GM18867 (cell line): ENCODE data around the gene EXOC1L.
A peak's percentile ranks its signal among the peaks of the same experiment; 100 is the strongest.
"Not testable (repeated sequence)": the region's sequence is repeated elsewhere in the genome, so short reads cannot be mapped to it uniquely, and the experiment has no call there.

Experiments
- ATAC-seq: cut with Tn5 transposase; IDR thresholded peaks from one replicate; pipeline ENCODE4 v1.9.1; 2021; ENCODE audit warnings: mild to moderate bottlenecking, moderate library complexity; ENCODE audit not compliant: unreplicated experiment

EXOC1L gene

GRCh38 chr4:55837903-55838302 lies 18.3 kb downstream of the EXOC1L start:
- no peak for ATAC-seq

- no peak for ATAC-seq
Measured at GRCh38 chr4:55838356-55838755, 18.8 kb downstream of the EXOC1L start.

GRCh38 chr4:55838952-55839351 lies 19.4 kb downstream of the EXOC1L start:
- no peak for ATAC-seq

- no peak for ATAC-seq
Measured at GRCh38 chr4:55840956-55841355, 21.4 kb downstream of the EXOC1L start.

GRCh38 chr4:55841373-55842239 lies 22.0 kb downstream of the EXOC1L start:
- not testable (repeated sequence) for ATAC-seq

- ATAC-seq, result not testable (repeated sequence)
Measured at GRCh38 chr4:55842312-55842711, 22.7 kb downstream of the EXOC1L start.

- ATAC-seq, result no peak
Measured at GRCh38 chr4:55849724-55850123, 30.1 kb downstream of the EXOC1L start.

GRCh38 chr4:55851885-55852284 lies 32.3 kb downstream of the EXOC1L start:
- ATAC-seq, result peak; percentile 31

GRCh38 chr4:55853484-55854046 lies 34.0 kb downstream of the EXOC1L start, which contains the start of gene EXOC1:
EXOC1 (plus strand) TSS chr4:55853648; CDS start chr4:55858324, 4,676 bp downstream.
- peak; percentile 96 for ATAC-seq

GRCh38 chr4:55854129-55854528 lies 34.5 kb downstream of the EXOC1L start:
- no peak for ATAC-seq

- ATAC-seq, result no peak
Measured at GRCh38 chr4:55857586-55857985, 38.0 kb downstream of the EXOC1L start.

- ATAC-seq, result no peak
Measured at GRCh38 chr4:55859711-55860110, 40.1 kb downstream of the EXOC1L start.

- ATAC-seq, result peak; percentile 33
Measured at GRCh38 chr4:55864577-55865223, 45.1 kb downstream of the EXOC1L start.

- ATAC-seq, result no peak
Measured at GRCh38 chr4:55865228-55865806, 45.7 kb downstream of the EXOC1L start.

GRCh38 chr4:55866290-55866907 lies 46.8 kb downstream of the EXOC1L start:
- peak; percentile 76 for ATAC-seq

GRCh38 chr4:55866973-55867574 lies 47.5 kb downstream of the EXOC1L start:
- ATAC-seq, result peak; percentile 85

GRCh38 chr4:55868581-55869090 lies 49.0 kb downstream of the EXOC1L start:
- ATAC-seq, result no peak

- ATAC-seq, result no peak
Measured at GRCh38 chr4:55871299-55871800, 51.8 kb downstream of the EXOC1L start.

- no peak for ATAC-seq
Measured at GRCh38 chr4:55874831-55875230, 55.2 kb downstream of the EXOC1L start.

- ATAC-seq, result no peak
Measured at GRCh38 chr4:55876387-55876786, 56.8 kb downstream of the EXOC1L start.
